K562 (cell line): ENCODE measurements around the gene BCORL1. TPM values are rescaled to one million over a fixed set of nuclear protein-coding genes. Genes with fewer than 3 reads are reported as not detected.

Experiments used
- HNRNPK ChIP-seq: fragments of 200-400 bp; formaldehyde crosslinking; IDR thresholded peaks from one replicate; pipeline ENCODE4 v1.6.1; 2018; ENCODE audit warnings: mild to moderate bottlenecking, low read depth, low read length; ENCODE audit not compliant: poor library complexity, severe bottlenecking
- ZNF431 ChIP-seq: sonication (generic); formaldehyde crosslinking; IDR thresholded peaks from 2 replicates; pipeline ENCODE4 v1.8.0; 2022; ENCODE audit warnings: mild to moderate bottlenecking, missing genetic modification reagents
- ZNF592 ChIP-seq: fragments of 450-650 bp; IDR thresholded peaks from 2 replicates; pipeline ENCODE4 v1.6.1; 2017; ENCODE audit warnings: antibody characterized with exemption, mild to moderate bottlenecking
- polyA plus RNA-seq, 8 experiments: library from polyadenylated mRNA; depleted of rRNA in 4 of 8; stranded (reverse) in 5 of 8; unstranded in 3 of 8; fragments of >200 nt; fragmentation: Nextera tagmentation in 2 of 8; fragmentation: Illumina TruSeq in 1 of 8; extraction: Ambion mirVana in 2 of 8; extraction: Trizol in 1 of 8; gene quantifications; 2 replicates each; pipeline versions ENCODE4 v1.2.1 to v1.2.3, GENCODE V29; 2011 to 2014; ENCODE audit warnings: inconsistent platforms in 1 of 8, missing spikeins in 1 of 8
- total RNA-seq, 7 experiments: library from RNA; depleted of rRNA in 6 of 7; stranded (reverse); fragments of >200 nt in 6 of 7; fragmentation: Illumina TruSeq in 2 of 7; extraction: Trizol in 2 of 7; gene quantifications; 2 replicates each; pipeline versions ENCODE4 v1.2.1 to v1.2.3, GENCODE V29; 2011 to 2021; ENCODE audit warnings: low replicate concordance in 1 of 7
- TF ChIP-seq, protein P1 (sequence below): IDR thresholded peaks from 3 replicates; pipeline ENCODE4 v1.6.1; 2011; ENCODE audit warnings: borderline replicate concordance, mild to moderate bottlenecking, moderate library complexity; ENCODE audit not compliant: insufficient read length; ENCODE audit errors: extremely low read depth

BCORL1 gene
- total and polyA plus RNA-seq, 9 of the 15 experiments (the other 6 are each of a cell fraction or from before 2014, with no cell fraction given): 0.48 to 29.6 (median 2.1) TPM

- TF ChIP-seq ZNF592 (peak; percentile 58), ZNF431 (CRISPR knock-in tag) (no peak), HNRNPK (no peak)
- TF ChIP-seq, protein P1, sequence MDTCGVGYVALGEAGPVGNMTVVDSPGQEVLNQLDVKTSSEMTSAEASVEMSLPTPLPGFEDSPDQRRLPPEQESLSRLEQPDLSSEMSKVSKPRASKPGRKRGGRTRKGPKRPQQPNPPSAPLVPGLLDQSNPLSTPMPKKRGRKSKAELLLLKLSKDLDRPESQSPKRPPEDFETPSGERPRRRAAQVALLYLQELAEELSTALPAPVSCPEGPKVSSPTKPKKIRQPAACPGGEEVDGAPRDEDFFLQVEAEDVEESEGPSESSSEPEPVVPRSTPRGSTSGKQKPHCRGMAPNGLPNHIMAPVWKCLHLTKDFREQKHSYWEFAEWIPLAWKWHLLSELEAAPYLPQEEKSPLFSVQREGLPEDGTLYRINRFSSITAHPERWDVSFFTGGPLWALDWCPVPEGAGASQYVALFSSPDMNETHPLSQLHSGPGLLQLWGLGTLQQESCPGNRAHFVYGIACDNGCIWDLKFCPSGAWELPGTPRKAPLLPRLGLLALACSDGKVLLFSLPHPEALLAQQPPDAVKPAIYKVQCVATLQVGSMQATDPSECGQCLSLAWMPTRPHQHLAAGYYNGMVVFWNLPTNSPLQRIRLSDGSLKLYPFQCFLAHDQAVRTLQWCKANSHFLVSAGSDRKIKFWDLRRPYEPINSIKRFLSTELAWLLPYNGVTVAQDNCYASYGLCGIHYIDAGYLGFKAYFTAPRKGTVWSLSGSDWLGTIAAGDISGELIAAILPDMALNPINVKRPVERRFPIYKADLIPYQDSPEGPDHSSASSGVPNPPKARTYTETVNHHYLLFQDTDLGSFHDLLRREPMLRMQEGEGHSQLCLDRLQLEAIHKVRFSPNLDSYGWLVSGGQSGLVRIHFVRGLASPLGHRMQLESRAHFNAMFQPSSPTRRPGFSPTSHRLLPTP: no peak
These were observed 103.4 kb downstream of the BCORL1 start (continued) for GRCh38 chrX:130085551-130086446.
